Activated CD8-positive, alpha-beta memory T cell treated with anti-CD3 and anti-CD28 coated beads, Interleukin-2, amount 50 U/mL, for 1 hour (primary cell): ENCODE results near the gene ALKAL2.
"Not testable (repeated sequence)": the region's sequence is repeated elsewhere in the genome, so short reads cannot be mapped to it uniquely, and the experiment has no call there.

Experiments
- DNase-seq: peaks from one replicate; pipeline ENCODE4 v3.0.0-alpha.2; 2020; ENCODE audit errors: extremely low read depth

ALKAL2 gene

GRCh38 chr2:287911-288757 lies at the start of gene ALKAL2:
ALKAL2 (minus strand) TSS chr2:288091; CDS start chr2:287835, 256 bp downstream.
- no peak for DNase-seq

- DNase-seq: not testable (repeated sequence)
Observed at GRCh38 chr2:336949-337348, 49.1 kb upstream of the ALKAL2 start.

- no peak for DNase-seq
Observed at GRCh38 chr2:336360-336759, 48.5 kb upstream of the ALKAL2 start.

- DNase-seq: no peak
Observed at GRCh38 chr2:332592-332991, 44.7 kb upstream of the ALKAL2 start.

- DNase-seq: no peak
Observed at GRCh38 chr2:328761-329160, 40.9 kb upstream of the ALKAL2 start.

- DNase-seq: no peak
Observed at GRCh38 chr2:323035-323434, 35.1 kb upstream of the ALKAL2 start.

- no peak for DNase-seq
Observed at GRCh38 chr2:322326-322725, 34.4 kb upstream of the ALKAL2 start.

- DNase-seq: no peak
Observed at GRCh38 chr2:320561-320960, 32.7 kb upstream of the ALKAL2 start.

- no peak for DNase-seq
Observed at GRCh38 chr2:319059-319600, 31.2 kb upstream of the ALKAL2 start.

GRCh38 chr2:317501-318424 lies 29.9 kb upstream of the ALKAL2 start:
- DNase-seq: no peak

GRCh38 chr2:316381-316780 lies 28.5 kb upstream of the ALKAL2 start:
- no peak for DNase-seq

- not testable (repeated sequence) for DNase-seq
Observed at GRCh38 chr2:315925-316324, 28.0 kb upstream of the ALKAL2 start.

- DNase-seq: no peak
Observed at GRCh38 chr2:314561-315336, 26.9 kb upstream of the ALKAL2 start.

GRCh38 chr2:313991-314390 lies 26.1 kb upstream of the ALKAL2 start:
- DNase-seq: no peak

GRCh38 chr2:310994-311393 lies 23.1 kb upstream of the ALKAL2 start:
- no peak for DNase-seq

GRCh38 chr2:309954-310510 lies 22.1 kb upstream of the ALKAL2 start:
- no peak for DNase-seq

- DNase-seq: no peak
Observed at GRCh38 chr2:309148-309953, 21.5 kb upstream of the ALKAL2 start.

- no peak for DNase-seq
Observed at GRCh38 chr2:305366-305765, 17.5 kb upstream of the ALKAL2 start.

GRCh38 chr2:296354-296753 lies 8.5 kb upstream of the ALKAL2 start:
- no peak for DNase-seq

- no peak for DNase-seq
Observed at GRCh38 chr2:295090-295489, 7.2 kb upstream of the ALKAL2 start.
